Keratinocyte (primary cell): ENCODE results near the gene AP3B1. TPM values are rescaled to one million over a fixed set of nuclear protein-coding genes. Genes with fewer than 3 reads are reported as not detected.
"Not testable (repeated sequence)": the region's sequence is repeated elsewhere in the genome, so short reads cannot be mapped to it uniquely, and the experiment has no call there.

Source experiments
- DNase-seq: peaks from one replicate; pipeline ENCODE4 v3.0.0-alpha.2; 2011; ENCODE audit warnings: low read depth, missing footprints, low spot score
- FAIRE-seq: peaks from 2 replicates; lab custom pipeline; 2011; peaks lifted over from hg19 to GRCh38; lab: Jason Lieb, UNC
- H2AFZ ChIP-seq: 2 replicates; pipeline ENCODE4 v1.6.0; 2012; ENCODE audit warnings: low read length, control low read depth, inconsistent platforms; ENCODE audit not compliant: control insufficient read depth
- H3K27ac ChIP-seq: 2 replicates; pipeline ENCODE4 v1.5.1; 2011; ENCODE audit warnings: low read length; ENCODE audit not compliant: control insufficient read depth, insufficient read depth
- H3K27me3 ChIP-seq: 3 replicates; pipeline ENCODE4 v1.6.0; 2011; ENCODE audit warnings: low read length; ENCODE audit not compliant: control insufficient read depth, insufficient read depth; ENCODE audit errors: extremely low read depth
- H3K36me3 ChIP-seq, 2 experiments: 2 replicates in 1 of 2; 3 replicates in 1 of 2; pipeline ENCODE4 v1.5.1; 2011; ENCODE audit warnings: low read length in 2 of 2, mild to moderate bottlenecking in 1 of 2; ENCODE audit not compliant: control insufficient read depth in 2 of 2, insufficient read depth in 2 of 2; ENCODE audit errors: extremely low read depth in 1 of 2
- H3K4me1 ChIP-seq: 3 replicates; pipeline ENCODE4 v1.5.1; 2011; ENCODE audit warnings: low read length; ENCODE audit not compliant: control insufficient read depth, insufficient read depth; ENCODE audit errors: extremely low read depth
- H3K4me2 ChIP-seq: 3 replicates; pipeline ENCODE4 v1.6.0; 2011; ENCODE audit warnings: low read depth, low read length; ENCODE audit not compliant: control insufficient read depth, insufficient read depth; ENCODE audit errors: extremely low read depth
- H3K4me3 ChIP-seq, 3 experiments: fragments of 200-600 bp in 1 of 3; sonication (generic) in 1 of 3; 2 replicates in 2 of 3; 3 replicates in 1 of 3; pipeline ENCODE4 v1.5.1; 2011 to 2016; ENCODE audit warnings: low read length in 3 of 3, mild to moderate bottlenecking in 3 of 3, control low read depth in 2 of 3, inconsistent platforms in 1 of 3, low read depth in 1 of 3, mixed read lengths in 1 of 3, mixed run types in 1 of 3, moderate library complexity in 1 of 3; ENCODE audit not compliant: control insufficient read depth in 2 of 3, insufficient read depth in 2 of 3; ENCODE audit errors: extremely low read depth in 1 of 3
- H3K79me2 ChIP-seq: 2 replicates; pipeline ENCODE4 v1.6.0; 2012; ENCODE audit warnings: low read length; ENCODE audit not compliant: control insufficient read depth, insufficient read depth
- H3K9ac ChIP-seq: 3 replicates; pipeline ENCODE4 v1.6.0; 2011; ENCODE audit warnings: low read length; ENCODE audit not compliant: control insufficient read depth, insufficient read depth; ENCODE audit errors: extremely low read depth
- H3K9me1 ChIP-seq: 3 replicates; pipeline ENCODE4 v1.6.0; 2011; ENCODE audit warnings: low read length; ENCODE audit not compliant: control insufficient read depth, insufficient read depth; ENCODE audit errors: extremely low read depth
- H3K9me3 ChIP-seq: 2 replicates; pipeline ENCODE4 v1.5.1; 2012; ENCODE audit warnings: low read depth, low read length; ENCODE audit not compliant: control insufficient read depth
- H4K20me1 ChIP-seq: 3 replicates; pipeline ENCODE4 v1.6.0; 2011; ENCODE audit warnings: low read length; ENCODE audit not compliant: control insufficient read depth, insufficient read depth; ENCODE audit errors: extremely low read depth
- CTCF ChIP-seq, 3 experiments: IDR thresholded peaks in 1 of 3; conservative IDR thresholded peaks in 1 of 3; optimal IDR thresholded peaks in 1 of 3; 2 replicates in 2 of 3; 3 replicates in 1 of 3; pipeline versions ENCODE3 to v1.5.1; 2011; ENCODE audit warnings: low read length in 3 of 3, mild to moderate bottlenecking in 3 of 3, moderate library complexity in 2 of 3, control low read depth in 1 of 3, inconsistent platforms in 1 of 3; ENCODE audit not compliant: insufficient read depth in 2 of 3; ENCODE audit errors: extremely low read depth in 1 of 3
- EZH2 ChIP-seq: IDR thresholded peaks from one replicate; pipeline ENCODE4 v1.6.1; 2012; ENCODE audit warnings: inconsistent platforms, mild to moderate bottlenecking, low read length, moderate library complexity
- dilution Hi-C: fragments of 300-500 bp; cut with MboI; formaldehyde crosslinking; loops from one replicate; pipeline ENCODE4 v1.7.0; 2020; ENCODE audit warnings: low sequenced_read_pairs; ENCODE audit not compliant: extremely low pct_ligation_motif_present
- polyA plus RNA-seq, 5 experiments: library from polyadenylated mRNA; depleted of rRNA in 3 of 5; stranded (reverse) in 3 of 5; stranded (forward) in 1 of 5; unstranded in 1 of 5; fragments of >200 nt; gene quantifications; 1 replicate in 1 of 5; 2 replicates in 3 of 5; 3 replicates in 1 of 5; pipeline versions ENCODE4 v1.2.1 to v1.2.3, GENCODE V29; 2011 to 2012; ENCODE audit warnings: missing spikeins in 2 of 5, low read depth in 1 of 5, low replicate concordance in 1 of 5

Gene AP3B1
- polyA plus RNA-seq, 1 donor (not counting 4 experiments of a cell fraction or from before 2014, with no cell fraction given): 65.1 TPM

DNA sequence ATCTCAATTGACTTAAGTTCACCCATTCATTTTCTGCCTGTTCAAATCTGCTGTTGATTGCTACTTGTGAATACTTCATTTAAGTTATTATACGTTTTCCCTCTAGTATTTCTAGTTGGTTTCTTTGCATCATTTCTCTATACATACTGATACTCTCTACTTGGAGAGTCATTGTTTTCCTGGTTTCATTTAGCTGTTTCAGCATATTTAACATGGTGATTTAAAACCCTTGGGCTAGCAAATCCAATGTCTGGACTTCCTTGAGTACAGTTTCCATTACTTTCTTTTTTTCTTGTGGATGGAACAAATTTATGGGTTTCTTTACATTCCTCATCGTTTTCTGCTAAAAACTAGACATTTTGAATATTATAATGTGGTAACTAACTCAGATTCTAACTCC is 90.7 kb downstream of the AP3B1 start:
- Histone ChIP-seq H3K79me2 (no peaks in the 10 kb centered on the region), H3K9me1 (no peaks in the 10 kb centered on the region), H3K4me2 (no peak overlapping the region), H3K4me3 (no peak overlapping the region), H3K9ac (no peak overlapping the region), H3K27me3 (no peaks in the 10 kb centered on the region), H3K4me1 (no peaks in the 10 kb centered on the region), H4K20me1 (no peaks in the 10 kb centered on the region), H2AFZ (no peak overlapping the region), H3K9me3 (no peaks in the 10 kb centered on the region), H3K36me3 (peaks cover 0 to 2% of the 10 kb centered on the region in 2 experiments), H3K27ac (no peak overlapping the region)
- TF ChIP-seq CTCF (optimal IDR thresholded peaks at IDR 0.05 in 1 of 3, IDR thresholded peaks at IDR 0.05 in 1 of 3, conservative IDR thresholded peaks at IDR 0.05 in 1 of 3; ENCODE audit: extremely low read depth in 1 of 3, insufficient read depth in 2 of 3, low read length in 3 of 3) (no peak), EZH2 (no peak)
- no peak for FAIRE-seq
- dilution Hi-C loops: no loop called here
- no peak for DNase-seq

DNA sequence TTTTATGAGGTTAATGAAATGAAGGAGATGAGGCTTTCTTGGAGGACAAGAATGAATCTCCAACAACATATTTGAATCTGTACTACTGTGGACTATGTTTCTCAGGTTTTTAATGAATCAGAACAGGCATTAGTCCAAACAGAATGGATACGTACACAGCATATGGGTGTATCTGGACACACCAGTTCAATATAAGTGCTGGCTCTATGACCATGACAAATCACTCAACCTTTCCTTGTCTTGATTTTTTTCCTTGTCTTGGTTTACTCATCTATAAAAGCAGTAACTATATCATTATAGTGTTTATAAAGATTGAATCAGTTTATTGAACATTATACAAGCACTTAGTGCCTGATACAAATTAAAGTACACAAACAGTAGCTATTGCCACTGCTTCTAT is 104.1 kb downstream of the AP3B1 start:
- dilution Hi-C loops: no loop called here
- Histone ChIP-seq H3K4me1 (no peaks in the 10 kb centered on the region), H3K79me2 (no peaks in the 10 kb centered on the region), H2AFZ (no peak overlapping the region), H4K20me1 (no peaks in the 10 kb centered on the region), H3K9me1 (no peaks in the 10 kb centered on the region), H3K27ac (no peak overlapping the region), H3K36me3 (no peaks in the 10 kb centered on the region), H3K27me3 (no peaks in the 10 kb centered on the region), H3K9ac (no peak overlapping the region), H3K9me3 (no peaks in the 10 kb centered on the region), H3K4me3 (no peak overlapping the region), H3K4me2 (no peak overlapping the region)
- DNase-seq (no peak), FAIRE-seq (no peak)
- TF ChIP-seq CTCF (optimal IDR thresholded peaks at IDR 0.05 in 1 of 3, IDR thresholded peaks at IDR 0.05 in 1 of 3, conservative IDR thresholded peaks at IDR 0.05 in 1 of 3; ENCODE audit: extremely low read depth in 1 of 3, insufficient read depth in 2 of 3, low read length in 3 of 3): no peak
- TF ChIP-seq EZH2: no peak

DNA sequence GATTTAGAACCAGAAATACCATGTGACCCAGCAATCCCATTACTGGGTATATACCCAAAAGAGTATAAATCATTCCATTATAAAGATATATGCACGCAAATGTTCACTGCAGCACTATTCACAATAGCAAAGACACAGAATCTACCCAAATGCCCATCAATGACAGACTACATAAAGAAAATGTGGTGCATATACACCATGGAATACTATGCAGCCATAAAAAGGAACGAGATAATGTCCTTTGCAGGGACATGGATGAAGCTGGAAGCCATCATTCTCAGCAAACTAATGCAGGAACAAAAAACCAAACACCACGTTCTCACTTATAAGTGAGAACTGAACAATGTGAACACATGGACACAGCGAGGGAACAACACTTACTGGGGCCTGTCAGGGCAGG is 105.8 kb downstream of the AP3B1 start:
- H3K27me3 ChIP-seq, H2AFZ ChIP-seq, dilution Hi-C loops, H3K79me2 ChIP-seq, H3K36me3 ChIP-seq, H3K9me3 ChIP-seq, FAIRE-seq, H3K27ac ChIP-seq, H3K4me3 ChIP-seq, H3K9ac ChIP-seq, DNase-seq, H3K4me1 ChIP-seq, H3K9me1 ChIP-seq, H4K20me1 ChIP-seq, H3K4me2 ChIP-seq: not testable (repeated sequence)
